H9 (cell line): ENCODE data around the gene GPR25. TPM values are rescaled to one million over a fixed set of nuclear protein-coding genes. Genes with fewer than 3 reads are reported as not detected.

ENCODE experiments used
- DNase-seq: peaks from one replicate; pipeline ENCODE4 v3.0.0-alpha.2; 2017
- H2AFZ ChIP-seq: one replicate; pipeline ENCODE4 v1.6.1; 2013; ENCODE audit warnings: mild to moderate bottlenecking, low read length, control low read depth, moderate library complexity
- H2AK5ac ChIP-seq: 2 replicates; pipeline ENCODE4 v1.6.1; 2013; ENCODE audit warnings: low read length, control low read depth, mixed read lengths; ENCODE audit not compliant: insufficient read length
- H2BK120ac ChIP-seq: one replicate; pipeline ENCODE4 v1.6.1; 2013; ENCODE audit warnings: low read depth, mild to moderate bottlenecking, low read length, control low read depth, inconsistent platforms; ENCODE audit not compliant: poor library complexity, severe bottlenecking
- H2BK12ac ChIP-seq: 2 replicates; pipeline ENCODE4 v1.6.1; 2013; ENCODE audit warnings: low read length, control low read depth, mixed read lengths, low read depth; ENCODE audit not compliant: insufficient read length
- H2BK15ac ChIP-seq: 2 replicates; pipeline ENCODE4 v1.6.1; 2013; ENCODE audit warnings: low read depth, low read length, control low read depth
- H2BK20ac ChIP-seq: one replicate; pipeline ENCODE4 v1.6.1; 2013; ENCODE audit warnings: low read depth, mild to moderate bottlenecking, low read length, control low read depth, inconsistent platforms; ENCODE audit not compliant: poor library complexity, severe bottlenecking
- H2BK5ac ChIP-seq: 2 replicates; pipeline ENCODE4 v1.6.1; 2013; ENCODE audit warnings: low read length, control low read depth, mixed read lengths; ENCODE audit not compliant: insufficient read length
- H3K14ac ChIP-seq: 2 replicates; pipeline ENCODE4 v1.6.1; 2013; ENCODE audit warnings: low read length, control low read depth; ENCODE audit not compliant: insufficient read depth
- H3K18ac ChIP-seq: 2 replicates; pipeline ENCODE4 v1.6.1; 2013; ENCODE audit warnings: low read depth, mild to moderate bottlenecking, mixed read lengths, low read length, control low read depth; ENCODE audit not compliant: insufficient read length
- H3K23ac ChIP-seq: 2 replicates; pipeline ENCODE4 v1.6.1; 2013; ENCODE audit warnings: low read length, control low read depth, mixed read lengths, low read depth; ENCODE audit not compliant: insufficient read length
- H3K23me2 ChIP-seq: 2 replicates; pipeline ENCODE4 v1.6.1; 2013; ENCODE audit warnings: low read depth, mild to moderate bottlenecking, mixed read lengths, low read length, control low read depth; ENCODE audit not compliant: insufficient read length, poor library complexity, severe bottlenecking
- H3K27ac ChIP-seq: 2 replicates; pipeline ENCODE4 v1.5.1; 2013; ENCODE audit warnings: low read length, control low read depth, mixed read lengths, low read depth; ENCODE audit not compliant: insufficient read length
- H3K27me3 ChIP-seq: 2 replicates; pipeline ENCODE4 v1.6.1; 2013; ENCODE audit warnings: low read length, control low read depth, inconsistent platforms; ENCODE audit not compliant: insufficient read depth
- H3K4ac ChIP-seq: 2 replicates; pipeline ENCODE4 v1.6.1; 2013; ENCODE audit warnings: low read depth, mild to moderate bottlenecking, control low read depth, inconsistent platforms, low read length, moderate library complexity
- H3K4me1 ChIP-seq: 2 replicates; pipeline ENCODE4 v1.6.1; 2013; ENCODE audit warnings: low read length, control low read depth, inconsistent platforms; ENCODE audit not compliant: insufficient read depth
- H3K4me2 ChIP-seq: 2 replicates; pipeline ENCODE4 v1.6.1; 2013; ENCODE audit warnings: low read length, control low read depth, mixed read lengths; ENCODE audit not compliant: insufficient read length, insufficient read depth
- H3K56ac ChIP-seq: 2 replicates; pipeline ENCODE4 v1.6.1; 2013; ENCODE audit warnings: low read depth, mild to moderate bottlenecking, mixed read lengths, low read length, control low read depth; ENCODE audit not compliant: insufficient read length
- H3K79me1 ChIP-seq: 2 replicates; pipeline ENCODE4 v1.6.1; 2013; ENCODE audit warnings: low read depth, mild to moderate bottlenecking, moderate library complexity, low read length, control low read depth, inconsistent platforms; ENCODE audit not compliant: insufficient read depth, poor library complexity, severe bottlenecking
- H3K79me2 ChIP-seq: 2 replicates; pipeline ENCODE4 v1.6.1; 2013; ENCODE audit warnings: low read length, control low read depth, inconsistent platforms; ENCODE audit not compliant: insufficient read depth
- H3K9ac ChIP-seq: 2 replicates; pipeline ENCODE4 v1.6.1; 2013; ENCODE audit warnings: low read length, control low read depth, mixed read lengths; ENCODE audit not compliant: insufficient read length; ENCODE audit errors: extremely low read depth
- H3K9me3 ChIP-seq: one replicate; pipeline ENCODE4 v1.6.1; 2013; ENCODE audit warnings: low read depth, low read length, inconsistent platforms; ENCODE audit not compliant: control insufficient read depth
- H3T11ph ChIP-seq: one replicate; pipeline ENCODE4 v1.6.1; 2013; ENCODE audit warnings: mild to moderate bottlenecking, low read length, control low read depth, inconsistent platforms
- H4K20me1 ChIP-seq: one replicate; pipeline ENCODE4 v1.6.1; 2013; ENCODE audit not compliant: control insufficient read depth, insufficient read length, insufficient read depth
- H4K5ac ChIP-seq: 2 replicates; pipeline ENCODE4 v1.6.1; 2013; ENCODE audit warnings: low read depth, mild to moderate bottlenecking, mixed read lengths, low read length, control low read depth; ENCODE audit not compliant: insufficient read length
- H4K8ac ChIP-seq: replicated peaks from 2 replicates; pipeline ENCODE4 v1.6.1; 2013; ENCODE audit warnings: low read length, control low read depth, mixed read lengths, low read depth; ENCODE audit not compliant: insufficient read length
- H4K91ac ChIP-seq: 2 replicates; pipeline ENCODE4 v1.6.1; 2013; ENCODE audit warnings: low read depth, mild to moderate bottlenecking, moderate library complexity, mixed read lengths, low read length, control low read depth; ENCODE audit not compliant: insufficient read length
- H3K27ac Mint-ChIP-seq, 3 experiments: 2 replicates in 2 of 3; 3 replicates in 1 of 3; pipeline ENCODE4 v1.8.0; 2020 to 2021; ENCODE audit warnings: mixed read lengths in 3 of 3, mild to moderate bottlenecking in 1 of 3, moderate library complexity in 1 of 3
- H3K27me3 Mint-ChIP-seq: 2 replicates; pipeline ENCODE4 v1.8.0; 2021; ENCODE audit warnings: low read depth, mild to moderate bottlenecking, moderate library complexity, mixed read lengths
- H3K36me3 Mint-ChIP-seq, 3 experiments: 2 replicates in 2 of 3; 3 replicates in 1 of 3; pipeline ENCODE4 v1.8.0; 2020 to 2021; ENCODE audit warnings: low read depth in 3 of 3, mixed read lengths in 3 of 3; ENCODE audit not compliant: insufficient read depth in 1 of 3
- H3K4me1 Mint-ChIP-seq, 2 experiments: 2 replicates each; pipeline ENCODE4 v1.8.0; 2020; ENCODE audit warnings: mixed read lengths in 2 of 2
- H3K4me3 Mint-ChIP-seq, 2 experiments: 2 replicates in 1 of 2; 3 replicates in 1 of 2; pipeline ENCODE4 v1.8.0; 2020 to 2021; ENCODE audit warnings: mild to moderate bottlenecking in 2 of 2, mixed read lengths in 2 of 2, moderate library complexity in 1 of 2
- H3K9me3 Mint-ChIP-seq, 2 experiments: 2 replicates in 1 of 2; 3 replicates in 1 of 2; pipeline ENCODE4 v1.8.0; 2020; ENCODE audit warnings: mild to moderate bottlenecking in 2 of 2, mixed read lengths in 2 of 2, moderate library complexity in 1 of 2
- WGBS: extraction: QIAGEN DNeasy Blood & Tissue Kit; methylation state at CpG from one replicate; pipeline ENCODE4 v1.1.7; 2013; ENCODE audit warnings: missing lambda C conversion rate, low lambda C conversion rate, mixed read lengths; ENCODE audit not compliant: insufficient read length; ENCODE audit errors: extremely low coverage; 5-methylcytosine and 5-hydroxymethylcytosine counted together
- total RNA-seq: library from RNA; stranded (reverse); gene quantifications from 2 replicates; pipeline ENCODE4 v1.2.1, GENCODE V29; 2021
- TF ChIP-seq, protein P1 (sequence below): fragments of 200-600 bp; sonication (generic); conservative IDR thresholded peaks from 3 replicates; pipeline ENCODE4 v1.8.0; 2021; ENCODE audit warnings: antibody characterized with exemption, mild to moderate bottlenecking

GPR25 gene
- total RNA-seq, 1 experiment from 2014 or later = not detected

- H4K5ac ChIP-seq = no peak overlapping the region
- H2BK20ac ChIP-seq = no peak overlapping the region
- no peaks in the 10 kb centered on the region for H4K20me1 ChIP-seq
- H3K4ac ChIP-seq = no peak overlapping the region
- WGBS = no CpG with 5 or more reads among the region's 2 CpGs
- H3K9me3 Mint-ChIP-seq = no peaks in the 10 kb centered on the region
- TF ChIP-seq, protein P1, sequence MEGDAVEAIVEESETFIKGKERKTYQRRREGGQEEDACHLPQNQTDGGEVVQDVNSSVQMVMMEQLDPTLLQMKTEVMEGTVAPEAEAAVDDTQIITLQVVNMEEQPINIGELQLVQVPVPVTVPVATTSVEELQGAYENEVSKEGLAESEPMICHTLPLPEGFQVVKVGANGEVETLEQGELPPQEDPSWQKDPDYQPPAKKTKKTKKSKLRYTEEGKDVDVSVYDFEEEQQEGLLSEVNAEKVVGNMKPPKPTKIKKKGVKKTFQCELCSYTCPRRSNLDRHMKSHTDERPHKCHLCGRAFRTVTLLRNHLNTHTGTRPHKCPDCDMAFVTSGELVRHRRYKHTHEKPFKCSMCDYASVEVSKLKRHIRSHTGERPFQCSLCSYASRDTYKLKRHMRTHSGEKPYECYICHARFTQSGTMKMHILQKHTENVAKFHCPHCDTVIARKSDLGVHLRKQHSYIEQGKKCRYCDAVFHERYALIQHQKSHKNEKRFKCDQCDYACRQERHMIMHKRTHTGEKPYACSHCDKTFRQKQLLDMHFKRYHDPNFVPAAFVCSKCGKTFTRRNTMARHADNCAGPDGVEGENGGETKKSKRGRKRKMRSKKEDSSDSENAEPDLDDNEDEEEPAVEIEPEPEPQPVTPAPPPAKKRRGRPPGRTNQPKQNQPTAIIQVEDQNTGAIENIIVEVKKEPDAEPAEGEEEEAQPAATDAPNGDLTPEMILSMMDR = no peak
- no peak overlapping the region for H2AFZ ChIP-seq
- no peak overlapping the region for H4K8ac ChIP-seq
- no peak overlapping the region for H3K4me2 ChIP-seq
- no peak overlapping the region for H4K91ac ChIP-seq
- H3K23ac ChIP-seq = no peak overlapping the region
- no peak overlapping the region for H3K18ac ChIP-seq
- H2BK120ac ChIP-seq = no peak overlapping the region
- no peak overlapping the region for H3K56ac ChIP-seq
- no peak overlapping the region for H2BK15ac ChIP-seq
- H3K14ac ChIP-seq = no peak overlapping the region; the same call in 1 of the 2 replicates
- peaks cover 3% of the 10 kb centered on the region; the same call in 1 of the 2 replicates for H3K4me1 ChIP-seq
- no peak overlapping the region for H2BK12ac ChIP-seq
- H3K4me1 Mint-ChIP-seq = peaks cover 10 to 21% of the 10 kb centered on the region in 2 experiments
- H3K4me3 Mint-ChIP-seq = no peak overlapping the region
- no peak for DNase-seq
- no peaks in the 10 kb centered on the region for H3K79me2 ChIP-seq
- no peak overlapping the region for H3K27ac ChIP-seq
- no peaks in the 10 kb centered on the region for H3K36me3 Mint-ChIP-seq
- no peaks in the 10 kb centered on the region for H3K23me2 ChIP-seq
- no peaks in the 10 kb centered on the region for H3K27me3 ChIP-seq
- no peaks in the 10 kb centered on the region for H3K79me1 ChIP-seq
- no peak overlapping the region for H3K27ac Mint-ChIP-seq
- H3K9ac ChIP-seq = no peak overlapping the region
- no peak overlapping the region for H3T11ph ChIP-seq
- H3K9me3 ChIP-seq = no peaks in the 10 kb centered on the region
- H2AK5ac ChIP-seq = no peak overlapping the region
- peaks cover 2% of the 10 kb centered on the region; the same call in 1 of the 2 replicates for H3K27me3 Mint-ChIP-seq
- no peak overlapping the region for H2BK5ac ChIP-seq
Observed at GRCh38 chr1:200922406-200922805, 49.6 kb downstream of the GPR25 start.
